HEK293 (cell line): ENCODE measurements around the gene DOK3.

Source experiments
- AEBP2 ChIP-seq: fragments of 450-650 bp; formaldehyde crosslinking; IDR thresholded peaks from 2 replicates; pipeline ENCODE4 v1.5.1; 2016; ENCODE audit warnings: missing biosample characterization, missing genetic modification characterization, borderline replicate concordance
- GLI2 ChIP-seq: fragments of 450-650 bp; formaldehyde crosslinking; IDR thresholded peaks from 2 replicates; pipeline ENCODE4; 2017; ENCODE audit warnings: missing biosample characterization, missing genetic modification characterization, low read depth, borderline replicate concordance
- GLIS2 ChIP-seq: fragments of 450-650 bp; formaldehyde crosslinking; IDR thresholded peaks from 2 replicates; pipeline ENCODE4 v1.5.1; 2016; ENCODE audit warnings: missing biosample characterization, missing genetic modification characterization
- HOXD13 ChIP-seq: sonication (generic); formaldehyde crosslinking; IDR thresholded peaks from 2 replicates; pipeline ENCODE4 v1.8.0; 2022; ENCODE audit warnings: missing genetic modification reagents, borderline replicate concordance
- KLF9 ChIP-seq: fragments of 450-650 bp; formaldehyde crosslinking; IDR thresholded peaks from 2 replicates; pipeline ENCODE4 v1.5.1; 2016; ENCODE audit warnings: missing biosample characterization, missing genetic modification characterization, low read depth
- PATZ1 ChIP-seq: fragments of 450-650 bp; formaldehyde crosslinking; IDR thresholded peaks from 2 replicates; pipeline ENCODE4 v1.5.1; 2016; ENCODE audit warnings: missing biosample characterization, missing genetic modification characterization
- PRDM1 ChIP-seq: fragments of 450-650 bp; formaldehyde crosslinking; IDR thresholded peaks from 2 replicates; pipeline ENCODE4; 2016; ENCODE audit warnings: missing biosample characterization, missing genetic modification characterization
- REPIN1 ChIP-seq: fragments of 450-650 bp; formaldehyde crosslinking; IDR thresholded peaks from 2 replicates; pipeline ENCODE4 v1.5.1; 2017; ENCODE audit warnings: missing biosample characterization, missing genetic modification characterization, low read depth
- ZBTB20 ChIP-seq: fragments of 450-650 bp; formaldehyde crosslinking; IDR thresholded peaks from 2 replicates; pipeline ENCODE4 v1.5.1; 2016; ENCODE audit warnings: missing biosample characterization, missing genetic modification characterization
- ZBTB49 ChIP-seq: fragments of 450-650 bp; formaldehyde crosslinking; IDR thresholded peaks from 2 replicates; pipeline ENCODE4 v1.5.1; 2016; ENCODE audit warnings: missing biosample characterization, missing genetic modification characterization, low read depth
- ZBTB7A ChIP-seq: fragments of 450-650 bp; formaldehyde crosslinking; IDR thresholded peaks from 2 replicates; pipeline ENCODE4 v1.5.1; 2016; ENCODE audit warnings: low read depth, missing biosample characterization, missing genetic modification characterization
- ZNF174 ChIP-seq: fragments of 450-650 bp; formaldehyde crosslinking; IDR thresholded peaks from 2 replicates; pipeline ENCODE4 v1.5.0; 2017; ENCODE audit warnings: missing biosample characterization, mild to moderate bottlenecking, missing genetic modification characterization
- ZNF2 ChIP-seq: fragments of 450-650 bp; formaldehyde crosslinking; IDR thresholded peaks from 2 replicates; pipeline ENCODE4 v1.5.1; 2016; ENCODE audit warnings: missing biosample characterization, missing genetic modification characterization
- ZNF341 ChIP-seq: fragments of 450-650 bp; formaldehyde crosslinking; IDR thresholded peaks from 2 replicates; pipeline ENCODE4; 2016; ENCODE audit warnings: low read depth, missing biosample characterization, missing genetic modification characterization
- ZNF449 ChIP-seq: fragments of 450-650 bp; formaldehyde crosslinking; IDR thresholded peaks from 2 replicates; pipeline ENCODE4 v1.5.1; 2017; ENCODE audit warnings: missing biosample characterization, mild to moderate bottlenecking, missing genetic modification characterization, moderate library complexity
- ZNF501 ChIP-seq: fragments of 450-650 bp; formaldehyde crosslinking; IDR thresholded peaks from 2 replicates; pipeline ENCODE4 v1.5.1; 2016; ENCODE audit warnings: missing biosample characterization, missing genetic modification characterization
- ZNF610 ChIP-seq: fragments of 450-650 bp; formaldehyde crosslinking; IDR thresholded peaks from 2 replicates; pipeline ENCODE4 v1.5.1; 2016; ENCODE audit warnings: missing biosample characterization, missing genetic modification characterization, borderline replicate concordance
- ZNF626 ChIP-seq: fragments of 450-650 bp; sonication (Bioruptor Pico); formaldehyde crosslinking; IDR thresholded peaks from 2 replicates; pipeline ENCODE4 v1.5.1; 2018; ENCODE audit warnings: missing biosample characterization, missing genetic modification characterization, inconsistent platforms
- ZNF677 ChIP-seq: fragments of 450-650 bp; IDR thresholded peaks from 2 replicates; pipeline ENCODE4 v1.5.0; 2018; ENCODE audit warnings: missing biosample characterization, mild to moderate bottlenecking, missing genetic modification characterization, moderate library complexity
- ZNF692 ChIP-seq: fragments of 450-650 bp; formaldehyde crosslinking; IDR thresholded peaks from 2 replicates; pipeline ENCODE4 v1.5.1; 2016; ENCODE audit warnings: missing biosample characterization, missing genetic modification characterization
- ZNF747 ChIP-seq: fragments of 450-650 bp; formaldehyde crosslinking; IDR thresholded peaks from 2 replicates; pipeline ENCODE4 v1.5.1; 2016; ENCODE audit warnings: missing biosample characterization, missing genetic modification characterization
- ZNF777 ChIP-seq: fragments of 450-650 bp; formaldehyde crosslinking; IDR thresholded peaks from 2 replicates; pipeline ENCODE4 v1.5.1; 2017; ENCODE audit warnings: missing biosample characterization, missing genetic modification characterization, borderline replicate concordance
- ZNF785 ChIP-seq: fragments of 450-650 bp; formaldehyde crosslinking; IDR thresholded peaks from 2 replicates; pipeline ENCODE4 v1.5.1; 2016; ENCODE audit warnings: missing biosample characterization, missing genetic modification characterization
- ZSCAN18 ChIP-seq: fragments of 450-650 bp; formaldehyde crosslinking; IDR thresholded peaks from 2 replicates; pipeline ENCODE4 v1.5.1; 2016; ENCODE audit warnings: missing biosample characterization, missing genetic modification characterization
- ZSCAN23 ChIP-seq: fragments of 450-650 bp; formaldehyde crosslinking; IDR thresholded peaks from 2 replicates; pipeline ENCODE4 v1.5.1; 2016; ENCODE audit warnings: missing biosample characterization, missing genetic modification characterization
- ZSCAN30 ChIP-seq: fragments of 450-650 bp; IDR thresholded peaks from 2 replicates; pipeline ENCODE4 v1.5.1; 2018; ENCODE audit warnings: missing biosample characterization, mild to moderate bottlenecking, missing genetic modification characterization, moderate library complexity
- ZSCAN5A ChIP-seq: fragments of 450-650 bp; formaldehyde crosslinking; IDR thresholded peaks from 2 replicates; pipeline ENCODE4 v1.5.1; 2016; ENCODE audit warnings: missing biosample characterization, missing genetic modification characterization

Gene DOK3

GRCh38 chr5:177497292-177498012, 12.2 kb downstream of the DOK3 start, which contains the start of gene PDLIM7 (continued):
- TF ChIP-seq ZBTB49 (tag by site-specific recombination), result no peak
- TF ChIP-seq ZNF692 (tag by site-specific recombination), result peak; percentile 12; the same call in 1 of the 2 replicates
- 0 out of 2 replicates have a peak, but pooled peaks have one; percentile 33 for TF ChIP-seq ZNF449
- 0 out of 2 replicates have a peak, but pooled peaks have one; percentile 11 for TF ChIP-seq ZNF2
- no peak for TF ChIP-seq ZSCAN18 (tag by site-specific recombination)
- TF ChIP-seq PRDM1 (tag by site-specific recombination), result no peak
- TF ChIP-seq ZSCAN5A, result peak; percentile 75
- TF ChIP-seq ZNF747 (tag by site-specific recombination), result no peak
- TF ChIP-seq ZNF777 (tag by site-specific recombination), result no peak
- TF ChIP-seq ZNF501 (tag by site-specific recombination), result peak; percentile 31; the same call in 1 of the 2 replicates
- TF ChIP-seq GLI2, result no peak
- TF ChIP-seq PATZ1 (tag by site-specific recombination), result peak; percentile 86
- peak; percentile 58; the same call in 1 of the 2 replicates for TF ChIP-seq ZNF785 (tag by site-specific recombination)
- TF ChIP-seq GLIS2 (tag by site-specific recombination), result peak; percentile 97
- TF ChIP-seq ZNF174, result no peak
- peak; percentile 63; the same call in 1 of the 2 replicates for TF ChIP-seq ZBTB7A (tag by site-specific recombination)
- no peak for TF ChIP-seq HOXD13 (CRISPR knock-in tag)
- TF ChIP-seq ZNF626 (tag by site-specific recombination), result no peak
- no peak for TF ChIP-seq AEBP2 (tag by site-specific recombination)
- no peak for TF ChIP-seq ZNF610 (tag by site-specific recombination)
- no peak for TF ChIP-seq ZNF677
- TF ChIP-seq KLF9, result peak; percentile 100
- peak; percentile 66; the same call in 1 of the 2 replicates for TF ChIP-seq ZNF341 (tag by site-specific recombination)
- peak; percentile 90 for TF ChIP-seq REPIN1 (tag by site-specific recombination)
- peak; percentile 62 for TF ChIP-seq ZSCAN30
- TF ChIP-seq ZSCAN23 (tag by site-specific recombination), result no peak
- peak; percentile 11; the same call in 1 of the 2 replicates for TF ChIP-seq ZBTB20
